ENCODE results near the gene EFHC1.
A peak's percentile ranks its signal among the peaks of the same experiment; 100 is the strongest.
"Not testable (repeated sequence)": the region's sequence is repeated elsewhere in the genome, so short reads cannot be mapped to it uniquely, and the experiment has no call there.

EFHC1 gene

GRCh38 chr6:52419809-52420667, at the start of gene EFHC1:
Gene EFHC1 (plus strand): TSS chr6:52420342. CDS start chr6:52420411, 69 bp downstream.
- DNase-seq (ENCODE audit: low read depth), result peak; percentile 98

GRCh38 chr6:52371656-52372191, 48.4 kb upstream of the EFHC1 start:
- DNase-seq (ENCODE audit: low read depth), result no peak

GRCh38 chr6:52373151-52373690, 46.9 kb upstream of the EFHC1 start:
- DNase-seq (ENCODE audit: low read depth), result no peak

- DNase-seq (ENCODE audit: low read depth), result no peak
Measured at GRCh38 chr6:52374247-52374646, 45.9 kb upstream of the EFHC1 start.

GRCh38 chr6:52375780-52376556, 44.2 kb upstream of the EFHC1 start:
- no peak for DNase-seq (ENCODE audit: low read depth)

GRCh38 chr6:52376763-52377162, 43.4 kb upstream of the EFHC1 start:
- no peak for DNase-seq (ENCODE audit: low read depth)

- DNase-seq (ENCODE audit: low read depth), result no peak
Measured at GRCh38 chr6:52377538-52378221, 42.5 kb upstream of the EFHC1 start.

- DNase-seq (ENCODE audit: low read depth), result no peak
Measured at GRCh38 chr6:52381249-52381648, 38.9 kb upstream of the EFHC1 start.

- no peak for DNase-seq (ENCODE audit: low read depth)
Measured at GRCh38 chr6:52384145-52384766, 35.9 kb upstream of the EFHC1 start.

- DNase-seq (ENCODE audit: low read depth), result no peak
Measured at GRCh38 chr6:52385074-52385473, 35.1 kb upstream of the EFHC1 start.

- not testable (repeated sequence) for DNase-seq (ENCODE audit: low read depth)
Measured at GRCh38 chr6:52388119-52388518, 32.0 kb upstream of the EFHC1 start.

GRCh38 chr6:52388790-52389189, 31.4 kb upstream of the EFHC1 start:
- no peak for DNase-seq (ENCODE audit: low read depth)

- DNase-seq (ENCODE audit: low read depth), result no peak
Measured at GRCh38 chr6:52389264-52389625, 30.9 kb upstream of the EFHC1 start.

GRCh38 chr6:52389626-52390360, 30.3 kb upstream of the EFHC1 start:
- no peak for DNase-seq (ENCODE audit: low read depth)

- no peak for DNase-seq (ENCODE audit: low read depth)
Measured at GRCh38 chr6:52390361-52390727, 29.8 kb upstream of the EFHC1 start.

- no peak for DNase-seq (ENCODE audit: low read depth)
Measured at GRCh38 chr6:52391599-52391998, 28.5 kb upstream of the EFHC1 start.

- DNase-seq (ENCODE audit: low read depth), result no peak
Measured at GRCh38 chr6:52392944-52393343, 27.2 kb upstream of the EFHC1 start.

GRCh38 chr6:52393780-52394179, 26.4 kb upstream of the EFHC1 start:
- DNase-seq (ENCODE audit: low read depth), result no peak

- DNase-seq (ENCODE audit: low read depth), result no peak
Measured at GRCh38 chr6:52394251-52394666, 25.9 kb upstream of the EFHC1 start.

GRCh38 chr6:52395969-52396368, 24.2 kb upstream of the EFHC1 start:
- no peak for DNase-seq (ENCODE audit: low read depth)

Measured in fibroblast of the conjunctiva (primary cell).